Left kidney (tissue), 2 donors: ENCODE data around the gene TSHZ1. TPM values are rescaled to one million over a fixed set of nuclear protein-coding genes. Genes with fewer than 3 reads are reported as not detected.

ENCODE experiments used
- DNase-seq: peaks from one replicate; pipeline ENCODE4 v3.0.0-alpha.2; 2013
- polyA plus RNA-seq: library from polyadenylated mRNA; unstranded; fragments of 120-200 nt; gene quantifications from one replicate; pipeline ENCODE4 v1.2.1, GENCODE V29; 2013; ENCODE audit not compliant: insufficient read length

Gene TSHZ1
- polyA plus RNA-seq, 1 donor: 33.2 TPM

DNA sequence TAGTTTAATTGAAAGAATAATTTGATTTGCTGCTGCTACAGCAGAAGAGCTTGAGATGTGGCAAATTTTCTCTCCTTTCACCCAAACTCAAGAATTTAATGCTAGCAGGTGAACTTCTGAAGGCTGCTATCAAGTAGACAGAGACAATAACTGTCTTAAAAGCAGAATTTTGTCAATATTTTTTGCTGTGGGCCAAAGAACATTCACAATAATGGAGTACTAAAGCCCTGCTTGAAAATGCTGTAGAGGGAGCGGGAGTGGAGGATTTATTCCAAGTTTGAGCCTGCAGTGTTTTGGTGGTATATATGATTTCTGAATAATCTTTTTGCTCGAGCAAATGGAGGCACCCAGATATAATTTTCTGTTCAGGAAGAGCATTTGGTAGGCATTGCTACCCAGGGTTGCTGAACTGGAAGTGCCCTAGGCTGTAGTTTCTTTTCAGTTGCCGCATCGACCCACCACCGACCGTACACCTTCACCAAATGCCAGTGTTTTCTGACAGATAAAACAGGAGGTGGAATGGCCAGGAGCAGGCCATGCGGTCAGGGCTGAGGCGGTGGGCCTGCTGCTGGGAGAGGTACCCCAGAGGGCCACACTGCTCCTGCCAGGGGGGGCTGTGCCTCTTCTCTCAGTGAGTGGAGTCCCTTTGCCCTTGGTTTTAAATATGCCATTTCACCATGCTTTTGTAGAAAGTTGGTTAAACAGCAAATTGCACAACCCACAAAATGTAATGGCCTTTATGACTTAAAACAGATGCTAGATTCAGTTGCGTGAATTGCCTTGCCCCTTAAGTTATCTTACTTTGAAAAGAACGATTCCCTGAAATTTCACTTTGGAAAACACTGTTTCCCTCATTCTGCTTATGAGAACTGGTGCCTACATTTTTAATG is 36.4 kb downstream of the TSHZ1 start:
- no peak for DNase-seq

DNA sequence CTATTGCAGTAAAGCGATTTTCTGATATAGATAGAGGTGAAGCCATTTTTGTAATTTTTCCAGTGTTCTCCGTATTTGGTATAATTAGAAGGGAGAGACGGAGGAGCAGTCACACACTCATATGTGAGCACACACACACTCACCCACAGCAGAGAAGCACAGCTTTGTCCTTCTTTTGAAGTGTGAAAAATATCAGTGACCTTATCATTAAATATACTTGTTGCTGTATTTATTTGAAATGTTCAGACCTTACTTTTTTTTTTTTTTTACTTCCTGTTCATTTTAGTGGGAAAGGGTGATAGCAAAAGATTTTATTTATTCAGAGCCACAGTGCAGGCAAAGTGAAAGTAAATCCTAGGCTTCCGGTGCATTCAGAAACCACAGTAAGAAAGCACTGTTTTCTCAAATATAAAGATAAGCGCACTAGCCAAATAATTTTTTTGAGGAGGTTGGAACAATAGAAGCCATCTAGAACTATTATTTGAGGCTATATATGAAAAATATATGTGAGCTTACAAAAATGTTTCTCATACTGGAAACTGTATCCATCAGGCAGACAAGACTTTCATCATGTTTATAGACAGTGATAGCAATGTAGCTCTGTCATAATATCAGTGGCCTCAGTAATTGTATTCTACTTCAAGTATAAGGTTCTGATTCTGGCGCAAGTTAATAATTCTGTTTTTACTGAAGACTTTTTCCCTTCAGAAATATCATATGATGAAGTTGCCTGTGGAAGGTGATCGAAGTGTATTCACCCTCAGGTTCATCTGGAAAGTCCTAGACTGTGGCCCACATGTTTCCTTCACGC is 37.2 kb downstream of the TSHZ1 start:
- DNase-seq: no peak

GRCh38 chr18:75248426-75249174 is 38.0 kb downstream of the TSHZ1 start:
- no peak for DNase-seq

- no peak for DNase-seq
Observed at GRCh38 chr18:75249175-75249518, 38.5 kb downstream of the TSHZ1 start.

GRCh38 chr18:75249672-75250470 is 39.3 kb downstream of the TSHZ1 start:
- DNase-seq: no peak

GRCh38 chr18:75250471-75250821 is 39.8 kb downstream of the TSHZ1 start:
- no peak for DNase-seq

DNA sequence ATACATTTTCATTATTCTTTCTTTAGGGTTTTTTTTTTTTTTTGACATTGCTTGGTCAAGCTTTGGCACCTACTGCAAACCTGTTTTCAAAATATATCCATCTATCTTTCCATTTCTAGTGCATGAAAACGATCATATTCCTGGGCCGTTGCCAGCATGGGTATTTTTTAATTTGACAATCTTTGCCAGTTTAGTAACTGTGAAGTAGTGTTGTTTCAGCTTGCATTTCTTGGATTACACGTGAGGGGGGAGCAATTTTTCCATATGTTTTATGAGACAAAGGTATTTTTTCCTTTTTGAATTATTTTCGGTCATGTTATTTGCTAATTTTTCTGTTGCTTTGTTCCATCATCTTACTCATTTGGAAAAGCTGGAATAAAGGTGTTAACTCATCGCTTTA is 40.9 kb downstream of the TSHZ1 start:
- no peak for DNase-seq

GRCh38 chr18:75252136-75252535 is 41.5 kb downstream of the TSHZ1 start:
- DNase-seq: no peak

DNA sequence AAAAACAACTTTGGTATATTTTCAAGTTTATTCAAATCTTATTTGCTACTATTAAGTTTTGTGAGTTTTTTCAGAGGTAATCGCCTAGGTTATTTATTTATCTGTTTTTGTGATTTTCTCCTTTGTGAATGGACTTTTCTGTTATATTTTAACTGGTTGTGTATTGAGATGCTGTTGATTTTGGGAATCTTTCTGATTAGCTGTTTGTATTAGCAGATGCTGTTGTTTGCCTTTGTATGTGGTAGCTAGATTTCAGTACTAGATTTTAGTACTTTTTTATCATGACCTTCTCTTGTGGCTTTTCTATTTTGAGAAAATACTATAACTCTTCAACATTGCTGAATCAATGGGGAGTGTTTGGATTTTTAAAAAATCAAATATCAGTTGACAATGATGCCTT is 42.4 kb downstream of the TSHZ1 start:
- no peak for DNase-seq

DNA sequence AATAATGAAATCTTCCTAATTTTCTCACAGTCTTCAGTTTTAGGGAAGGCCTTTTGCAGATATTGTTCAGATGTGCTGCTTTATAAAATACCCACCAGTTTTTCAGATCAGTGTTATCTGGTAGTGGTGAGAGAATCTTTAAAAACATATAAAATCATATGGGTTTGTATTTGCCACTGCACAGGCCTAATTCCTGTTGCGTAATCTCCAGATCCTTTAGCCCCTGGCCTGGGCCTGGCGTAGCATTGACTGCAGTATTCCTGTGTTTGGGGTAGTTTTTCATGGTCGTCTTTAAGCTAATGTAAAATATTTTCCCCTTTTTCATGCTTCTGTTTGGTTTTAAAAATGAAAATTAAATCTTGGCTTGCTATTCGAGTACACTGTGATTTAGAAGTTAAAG is 43.2 kb downstream of the TSHZ1 start:
- no peak for DNase-seq

DNA sequence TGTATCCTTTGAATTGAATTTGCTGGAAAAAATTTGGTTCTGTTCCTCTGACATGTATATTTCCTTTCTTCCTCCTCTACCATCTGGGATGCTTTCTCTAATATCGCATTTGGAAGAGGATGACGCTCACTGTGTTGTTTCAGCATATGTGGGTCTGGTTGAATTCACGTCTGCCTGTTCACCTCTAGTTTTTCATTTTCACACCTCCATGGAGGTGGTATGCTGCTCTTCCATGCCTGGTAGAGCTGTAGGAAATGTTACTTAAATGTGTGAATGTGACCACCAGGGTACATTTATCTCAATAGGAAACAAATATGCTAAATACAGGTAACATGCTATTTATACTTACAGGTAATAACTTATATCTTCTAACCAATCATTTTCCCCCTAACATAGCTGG is 44.5 kb downstream of the TSHZ1 start:
- DNase-seq: no peak

DNA sequence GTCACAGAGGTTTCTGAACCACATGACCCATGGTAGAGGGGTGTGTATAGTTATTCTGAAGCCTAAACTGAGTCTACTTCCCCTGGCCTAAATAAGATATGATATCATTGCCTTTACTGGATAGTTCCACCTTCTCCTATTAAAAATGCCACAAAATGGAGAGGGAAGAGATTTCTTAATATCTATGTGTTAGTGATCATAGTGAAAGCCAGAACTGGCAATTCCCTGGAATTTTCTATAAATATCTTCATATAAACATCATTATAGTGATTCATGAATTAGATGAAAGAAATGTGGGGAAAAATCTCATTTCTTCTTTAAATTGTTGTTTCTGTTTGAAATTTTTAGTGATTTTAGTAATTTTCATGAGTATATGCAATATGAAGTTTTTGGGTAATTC is 45.8 kb downstream of the TSHZ1 start:
- DNase-seq: no peak

GRCh38 chr18:75257605-75258004 is 47.0 kb downstream of the TSHZ1 start:
- DNase-seq: no peak

DNA sequence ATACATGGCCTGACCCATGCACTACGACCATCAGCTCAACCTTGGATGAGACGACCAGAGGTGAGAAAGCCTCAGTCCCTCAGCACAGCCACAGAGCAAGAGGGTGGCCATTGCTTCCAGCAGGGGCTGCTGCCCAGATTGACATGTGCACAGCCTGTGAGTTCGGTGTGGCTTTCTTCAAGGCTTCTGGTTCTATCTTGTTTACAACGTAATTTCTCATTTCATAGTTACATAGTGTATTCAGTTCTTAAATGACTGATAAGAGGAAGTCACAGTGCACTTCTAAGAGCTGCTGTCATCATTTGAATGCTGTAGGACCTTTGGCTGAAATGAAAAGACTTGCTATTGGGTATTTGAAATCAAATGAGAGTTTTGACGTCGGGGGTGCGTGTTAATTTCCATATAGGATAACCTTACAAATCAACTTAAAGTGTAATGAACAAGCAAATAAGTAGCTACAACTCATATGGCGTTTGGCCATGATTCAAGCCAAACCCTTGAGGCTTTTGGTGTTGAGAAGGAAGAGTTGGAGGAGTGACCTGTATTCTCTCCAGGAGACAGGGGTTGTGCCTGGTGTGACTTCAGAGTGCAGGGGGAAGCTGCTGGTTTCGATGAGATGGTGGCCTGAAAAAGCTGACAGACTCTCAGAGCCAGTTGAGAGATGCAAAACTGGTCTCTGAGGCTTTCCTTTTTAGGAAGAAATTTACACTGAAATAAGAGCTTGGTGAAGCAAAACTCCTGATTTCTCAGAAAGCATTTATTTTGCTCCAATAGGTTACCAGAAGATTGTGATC is 51.0 kb downstream of the TSHZ1 start:
- DNase-seq: no peak

- DNase-seq: no peak
Observed at GRCh38 chr18:75262511-75262910, 51.9 kb downstream of the TSHZ1 start.

GRCh38 chr18:75264195-75264594 is 53.6 kb downstream of the TSHZ1 start:
- DNase-seq: no peak

DNA sequence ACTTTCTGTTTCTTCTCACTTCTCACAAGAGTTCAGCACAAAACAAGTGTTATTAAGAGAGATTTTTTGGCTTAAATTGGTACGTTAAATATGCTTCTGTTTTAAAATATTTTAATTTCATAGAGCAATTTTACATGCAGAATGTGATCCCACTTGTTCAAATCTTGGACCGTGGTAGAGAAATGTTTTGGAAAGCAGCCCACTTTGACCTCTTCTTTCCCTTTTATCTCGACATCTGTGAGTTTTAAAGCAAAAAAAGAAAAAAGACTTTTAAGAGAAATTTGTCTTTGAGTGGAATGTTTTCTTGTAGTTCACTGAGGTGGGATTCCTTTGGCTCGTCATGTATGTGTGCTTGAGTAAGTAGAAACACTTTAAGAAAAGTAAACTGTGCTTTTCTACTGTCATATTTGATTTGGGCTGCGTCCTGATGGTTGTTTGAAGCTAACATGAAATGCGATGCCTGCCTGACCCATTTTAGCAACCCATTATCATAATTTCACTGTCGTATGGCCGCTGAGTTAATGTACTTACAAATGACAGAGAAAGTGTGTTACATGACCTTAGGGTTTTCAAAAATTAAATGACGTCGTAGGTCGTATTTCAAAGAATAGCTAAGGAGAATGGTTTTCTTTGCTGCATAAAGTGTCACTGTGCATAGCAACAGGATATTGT is 54.5 kb downstream of the TSHZ1 start:
- DNase-seq: no peak

- DNase-seq: no peak
Observed at GRCh38 chr18:75265872-75266271, 55.3 kb downstream of the TSHZ1 start.

GRCh38 chr18:75267643-75268363 is 57.2 kb downstream of the TSHZ1 start:
- DNase-seq: no peak

DNA sequence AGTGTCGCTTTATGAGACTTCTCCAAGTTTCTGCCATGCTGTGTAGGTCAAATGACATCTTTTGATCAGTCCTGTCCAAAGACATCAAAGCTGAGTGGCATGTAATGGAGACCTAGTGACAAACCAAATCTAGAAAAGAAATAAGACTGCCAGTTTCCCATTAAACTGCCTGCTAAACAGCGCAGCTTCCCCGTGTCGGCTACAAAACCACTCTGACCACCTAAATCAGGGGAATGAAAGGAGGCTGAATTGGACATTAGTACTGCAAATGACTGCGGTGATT is 57.7 kb downstream of the TSHZ1 start:
- DNase-seq: no peak
